K562 (cell line): Measurements from ENCODE around the gene RHBDD1.

Source experiments
- CUX1 ChIP-seq: fragments of 200-800 bp; sonication (Bioruptor generic); IDR thresholded peaks from 2 replicates; pipeline ENCODE4 v1.6.1; 2016; ENCODE audit warnings: missing genetic modification characterization, missing compliant biosample characterization
- FOSL1 ChIP-seq: fragments of 200-800 bp; sonication (Bioruptor generic); conservative IDR thresholded peaks from 2 replicates; pipeline ENCODE4 v1.6.1; 2016; ENCODE audit warnings: missing genetic modification characterization, missing compliant biosample characterization
- MAX ChIP-seq: sonication (generic); formaldehyde crosslinking; IDR thresholded peaks from 2 replicates; pipeline ENCODE4 v1.9.0; 2022; ENCODE audit warnings: mild to moderate bottlenecking, missing genetic modification reagents
- POLR2A ChIP-seq: fragments of 450-650 bp; conservative IDR thresholded peaks from 2 replicates; pipeline ENCODE4 v1.6.1; 2016
- ZFX ChIP-seq: sonication (generic); formaldehyde crosslinking; IDR thresholded peaks from 2 replicates; pipeline ENCODE4 v1.8.0; 2022; ENCODE audit warnings: mild to moderate bottlenecking, missing genetic modification reagents, moderate library complexity
- ZNF24 ChIP-seq: fragments of 450-650 bp; IDR thresholded peaks from 2 replicates; pipeline ENCODE4 v1.6.1; 2016

GRCh38 chr2:226891780-226892590, 56.1 kb downstream of the RHBDD1 start:
- TF ChIP-seq POLR2A (no peak), MAX (CRISPR knock-in tag) (no peak), FOSL1 (no peak), ZFX (CRISPR knock-in tag) (no peak), ZNF24 (no peak), CUX1 (CRISPR knock-in tag) (no peak)
